ENCODE data around the gene SETD2. TPM values are rescaled to one million over a fixed set of nuclear protein-coding genes. Genes with fewer than 3 reads are reported as not detected.
A peak's percentile ranks its signal among the peaks of the same experiment; 100 is the strongest.

SETD2 gene
- total RNA-seq, 1 donor from 2014 or later, result 37.8 TPM

GRCh38 chr3:46978381-46978780, 185.5 kb downstream of the SETD2 start:
- no peak for DNase-seq

GRCh38 chr3:46977811-46978195, 186.1 kb downstream of the SETD2 start:
- no peak for DNase-seq

- peak; percentile 99 for DNase-seq
These were observed 187.4 kb downstream of the SETD2 start, which contains the start of gene CCDC12 for GRCh38 chr3:46976326-46977190. TSS of gene CCDC12 (minus strand) at chr3:46976745. CDS start at chr3:46976732, 13 bp downstream.

GRCh38 chr3:46974421-46975171, 189.3 kb downstream of the SETD2 start:
- DNase-seq, result no peak

GRCh38 chr3:46972396-46972795, 191.5 kb downstream of the SETD2 start:
- DNase-seq, result no peak

GRCh38 chr3:46971742-46972141, 192.2 kb downstream of the SETD2 start:
- DNase-seq, result no peak

- no peak for DNase-seq
These were observed 192.8 kb downstream of the SETD2 start for GRCh38 chr3:46971151-46971550.

GRCh38 chr3:46970391-46971091, 193.4 kb downstream of the SETD2 start:
- peak; percentile 47 for DNase-seq

- DNase-seq, result no peak
These were observed 195.0 kb downstream of the SETD2 start for GRCh38 chr3:46968783-46969428.

GRCh38 chr3:46966811-46967210, 197.1 kb downstream of the SETD2 start:
- no peak for DNase-seq

Other genes starting within 250 kb of the SETD2 start
- gene CCDC12, start 187.4 kb downstream of the SETD2 start, total RNA-seq, result 22.7 and 44.6 TPM in 2 replicates
- gene NBEAL2, start 184.4 kb downstream of the SETD2 start, total RNA-seq, result 30.6 and 52.2 TPM in 2 replicates
- 10.0 and 11.2 TPM in 2 replicates for gene KIF9, start 118.7 kb upstream of the SETD2 start, total RNA-seq
- gene KLHL18, start 118.8 kb upstream of the SETD2 start, total RNA-seq, result 31.1 and 40.2 TPM in 2 replicates
- 21.4 and 41.4 TPM in 2 replicates for gene PTPN23, start 216.9 kb upstream of the SETD2 start, total RNA-seq